ENCODE data around the gene NR2F1-AS1.

DNA sequence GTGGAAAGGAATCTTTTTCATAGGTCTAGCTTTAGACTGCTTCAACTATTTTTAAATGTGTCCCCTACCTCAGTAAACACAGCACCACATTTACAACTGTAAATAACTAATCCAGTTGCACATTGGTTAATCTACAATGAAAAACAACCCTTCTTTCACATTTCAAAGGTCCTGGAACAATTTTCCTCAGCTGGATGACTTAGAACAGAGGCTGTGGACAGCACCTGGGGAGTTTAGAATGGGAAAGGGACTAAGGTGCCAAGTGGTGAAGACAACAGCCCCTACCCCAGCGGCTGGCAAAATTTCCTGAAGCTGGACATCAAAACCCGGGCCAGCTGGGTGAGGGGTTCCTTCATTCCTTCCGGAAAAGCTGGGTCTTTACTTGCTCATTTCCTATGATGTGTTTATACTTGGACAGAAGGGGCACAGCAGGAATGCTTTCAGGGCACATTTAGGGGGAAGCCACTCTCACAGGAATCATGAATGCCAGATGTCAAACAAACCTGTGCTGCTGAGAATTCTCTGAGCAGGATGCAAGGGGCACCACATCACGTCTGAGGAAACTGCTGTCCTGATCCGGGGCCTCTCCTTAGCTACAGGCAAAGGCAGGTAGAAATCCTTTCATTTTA, 158.3 kb downstream of the NR2F1-AS1 start:
- TF ChIP-seq, protein P1, sequence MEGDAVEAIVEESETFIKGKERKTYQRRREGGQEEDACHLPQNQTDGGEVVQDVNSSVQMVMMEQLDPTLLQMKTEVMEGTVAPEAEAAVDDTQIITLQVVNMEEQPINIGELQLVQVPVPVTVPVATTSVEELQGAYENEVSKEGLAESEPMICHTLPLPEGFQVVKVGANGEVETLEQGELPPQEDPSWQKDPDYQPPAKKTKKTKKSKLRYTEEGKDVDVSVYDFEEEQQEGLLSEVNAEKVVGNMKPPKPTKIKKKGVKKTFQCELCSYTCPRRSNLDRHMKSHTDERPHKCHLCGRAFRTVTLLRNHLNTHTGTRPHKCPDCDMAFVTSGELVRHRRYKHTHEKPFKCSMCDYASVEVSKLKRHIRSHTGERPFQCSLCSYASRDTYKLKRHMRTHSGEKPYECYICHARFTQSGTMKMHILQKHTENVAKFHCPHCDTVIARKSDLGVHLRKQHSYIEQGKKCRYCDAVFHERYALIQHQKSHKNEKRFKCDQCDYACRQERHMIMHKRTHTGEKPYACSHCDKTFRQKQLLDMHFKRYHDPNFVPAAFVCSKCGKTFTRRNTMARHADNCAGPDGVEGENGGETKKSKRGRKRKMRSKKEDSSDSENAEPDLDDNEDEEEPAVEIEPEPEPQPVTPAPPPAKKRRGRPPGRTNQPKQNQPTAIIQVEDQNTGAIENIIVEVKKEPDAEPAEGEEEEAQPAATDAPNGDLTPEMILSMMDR (IDR thresholded peaks at IDR 0.05): no peak
- TF ChIP-seq EZH2 (IDR thresholded peaks at IDR 0.05; ENCODE audit: borderline replicate concordance, insufficient read depth, low read depth, low read length, poor library complexity, severe bottlenecking): no peak
